HCT116 (cell line): ENCODE results near the gene RMDN2. TPM values are rescaled to one million over a fixed set of nuclear protein-coding genes. Genes with fewer than 3 reads are reported as not detected.

ENCODE experiments used
- ATAC-seq: fragments of 200-7000 bp; cut with Tn5 transposase; 2 replicates; pipeline ENCODE4 v1.9.1; 2020; ENCODE audit warnings: mild to moderate bottlenecking, moderate library complexity
- BruUV-seq: library from RNA; stranded (reverse); fragments of 400-500 nt; replicated peaks from 2 replicates; lab custom pipeline; 2021; lab: Mats Ljungman, UMichigan
- CTCF ChIA-PET: fragments of 300-600 bp; sonication (Branson Sonifier 250); formaldehyde crosslinking; loops from one replicate; lab custom pipeline; 2021; ENCODE audit warnings: antibody characterized with exemption; lab: Charles Lee
- POLR2A ChIA-PET: fragments of 300-600, 350-600 bp; sonication (Branson Sonifier 250); formaldehyde crosslinking; loops from one replicate; lab custom pipeline; 2021; ENCODE audit warnings: antibody characterized with exemption; lab: Charles Lee
- RAD21 ChIA-PET, 2 experiments: fragments of 300-600 bp; sonication (Branson Sonifier 250); formaldehyde crosslinking; loops; one replicate each; lab custom pipeline; 2023; ENCODE audit warnings: low total read pairs in 2 of 2; ENCODE audit not compliant: uncharacterized antibody in 2 of 2, unreplicated experiment in 2 of 2, low non-redundant PET in 1 of 2; lab: Charles Lee
- DNase-seq: peaks from one replicate; pipeline ENCODE4 v3.0.0-alpha.2; 2010; ENCODE audit warnings: low read depth, low spot score
- H2AFZ ChIP-seq: fragments of 200-600 bp; shearing (Covaris generic), sonication (generic); 2 replicates; pipeline ENCODE4 v1.6.1; 2017; ENCODE audit warnings: low read depth, mixed run types, mixed read lengths, antibody characterized with exemption, low read length; ENCODE audit not compliant: poor library complexity, severe bottlenecking
- H3K27ac ChIP-seq: 2 replicates; pipeline ENCODE4 v1.5.1; 2012; ENCODE audit warnings: low read depth, low read length
- H3K27me3 ChIP-seq: fragments of 200-600 bp; sonication (generic); 2 replicates; pipeline ENCODE4 v1.6.1; 2016; ENCODE audit warnings: mixed run types, low read length, mixed read lengths; ENCODE audit not compliant: insufficient read depth
- H3K36me3 ChIP-seq, 2 experiments: fragments of 200-500 bp in 1 of 2; fragments of 200-600 bp in 1 of 2; sonication (Bioruptor generic) in 1 of 2; sonication (generic) in 1 of 2; 2 replicates each; pipeline versions ENCODE4 v1.5.1 to v1.6.1; 2014 to 2016; ENCODE audit warnings: low read length in 2 of 2, inconsistent platforms in 1 of 2, mixed read lengths in 1 of 2, mixed run types in 1 of 2; ENCODE audit not compliant: insufficient read depth in 2 of 2, control insufficient read depth in 1 of 2
- H3K4me1 ChIP-seq, 2 experiments: fragments of 200-600 bp in 1 of 2; sonication (generic) in 1 of 2; 2 replicates each; pipeline versions ENCODE4 v1.5.1 to v1.6.1; 2012 to 2017; ENCODE audit warnings: low read length in 2 of 2, inconsistent platforms in 1 of 2, mild to moderate bottlenecking in 1 of 2, mixed read lengths in 1 of 2, mixed run types in 1 of 2, moderate library complexity in 1 of 2; ENCODE audit not compliant: insufficient read depth in 2 of 2, control insufficient read depth in 1 of 2
- H3K4me2 ChIP-seq: fragments of 200-600 bp; sonication (generic); 2 replicates; pipeline ENCODE4 v1.6.1; 2017; ENCODE audit warnings: mixed run types, low read length, mixed read lengths
- H3K4me3 ChIP-seq, 2 experiments: fragments of 200-600 bp in 1 of 2; sonication (generic) in 1 of 2; replicated peaks in 1 of 2; 2 replicates each; pipeline ENCODE4 v1.5.1; 2011 to 2016; ENCODE audit warnings: low read length in 2 of 2, control low read depth in 1 of 2, low read depth in 1 of 2, mild to moderate bottlenecking in 1 of 2, mixed read lengths in 1 of 2, mixed run types in 1 of 2
- H3K79me2 ChIP-seq: fragments of 200-600 bp; sonication (generic); 2 replicates; pipeline ENCODE4 v1.6.1; 2017; ENCODE audit warnings: mild to moderate bottlenecking, mixed run types, low read length, moderate library complexity, mixed read lengths; ENCODE audit not compliant: insufficient read depth
- H3K9ac ChIP-seq: fragments of 200-600 bp; sonication (generic); 2 replicates; pipeline ENCODE4 v1.6.1; 2016; ENCODE audit warnings: low read length, mixed read lengths
- H3K9me2 ChIP-seq: fragments of 200-600 bp; sonication (generic), shearing (Covaris generic); 2 replicates; pipeline ENCODE4 v1.6.1; 2017; ENCODE audit warnings: mixed run types, mild to moderate bottlenecking, moderate library complexity; ENCODE audit not compliant: insufficient read depth
- H3K9me3 ChIP-seq, 2 experiments: fragments of 200-500 bp in 1 of 2; fragments of 200-600 bp in 1 of 2; sonication (Bioruptor generic) in 1 of 2; sonication (generic) in 1 of 2; 2 replicates each; pipeline ENCODE4 v1.6.1; 2014 to 2017; ENCODE audit warnings: low read length in 2 of 2, mixed read lengths in 2 of 2, inconsistent platforms in 1 of 2, low read depth in 1 of 2, mild to moderate bottlenecking in 1 of 2, mixed run types in 1 of 2, moderate library complexity in 1 of 2; ENCODE audit not compliant: control insufficient read depth in 1 of 2, insufficient read depth in 1 of 2
- H4K20me1 ChIP-seq: fragments of 200-600 bp; sonication (generic), shearing (Covaris generic); 2 replicates; pipeline ENCODE4 v1.6.1; 2017; ENCODE audit warnings: mixed run types, mild to moderate bottlenecking, moderate library complexity; ENCODE audit not compliant: insufficient read depth
- CEBPB ChIP-seq: IDR thresholded peaks from 2 replicates; pipeline ENCODE4 v1.6.1; 2012; ENCODE audit warnings: low read depth
- EGR1 ChIP-seq: IDR thresholded peaks from 2 replicates; pipeline ENCODE4 v1.6.1; 2012; ENCODE audit warnings: low read depth
- ELF1 ChIP-seq: IDR thresholded peaks from 2 replicates; pipeline ENCODE4 v1.6.1; 2012; ENCODE audit warnings: low read depth, borderline replicate concordance
- EZH2 ChIP-seq: fragments of 200-600 bp; sonication (generic); IDR thresholded peaks from 2 replicates; pipeline ENCODE4 v1.6.1; 2017; ENCODE audit warnings: antibody characterized with exemption, mixed run types
- FOSL1 ChIP-seq: IDR thresholded peaks from 2 replicates; pipeline ENCODE4 v1.6.1; 2012; ENCODE audit warnings: low read depth
- JUND ChIP-seq: IDR thresholded peaks from 2 replicates; pipeline ENCODE4 v1.6.1; 2012
- MAX ChIP-seq: IDR thresholded peaks from 2 replicates; pipeline ENCODE4 v1.6.1; 2012
- POLR2AphosphoS5 ChIP-seq: IDR thresholded peaks from 2 replicates; pipeline ENCODE4 v1.6.1; 2011; ENCODE audit warnings: mild to moderate bottlenecking, low read depth, low read length, moderate library complexity
- RAD21 ChIP-seq: IDR thresholded peaks from 2 replicates; pipeline ENCODE4 v1.6.1; 2012; ENCODE audit warnings: low read depth, mild to moderate bottlenecking
- REST ChIP-seq: IDR thresholded peaks from 2 replicates; pipeline ENCODE4 v1.6.1; 2012; ENCODE audit warnings: low read depth
- SIN3A ChIP-seq: IDR thresholded peaks from 2 replicates; pipeline ENCODE4 v1.6.1; 2012; ENCODE audit warnings: low read depth
- SP1 ChIP-seq: IDR thresholded peaks from 2 replicates; pipeline ENCODE4 v1.6.1; 2012; ENCODE audit warnings: low read depth
- SRF ChIP-seq: IDR thresholded peaks from 2 replicates; pipeline ENCODE4 v1.6.1; 2012; ENCODE audit warnings: low read depth
- TCF7L2 ChIP-seq: IDR thresholded peaks from 2 replicates; pipeline ENCODE4 v1.7.0; 2011; ENCODE audit warnings: borderline replicate concordance, inconsistent platforms; ENCODE audit not compliant: insufficient read depth, insufficient read length; ENCODE audit errors: extremely low read depth
- YY1 ChIP-seq: IDR thresholded peaks from 2 replicates; pipeline ENCODE4 v1.6.1; 2011; ENCODE audit warnings: low read length, low read depth, moderate library complexity, mild to moderate bottlenecking; ENCODE audit not compliant: insufficient replicate concordance; ENCODE audit errors: extremely low read depth
- ZNF274 ChIP-seq: fragments of 200-500 bp; sonication (Bioruptor generic); IDR thresholded peaks from 2 replicates; pipeline ENCODE4 v1.6.1; 2014; ENCODE audit warnings: mild to moderate bottlenecking, low read depth, low read length, inconsistent platforms
- intact Hi-C: fragments of 100-400 bp; cut with micrococcal nuclease; formaldehyde crosslinking; loops from 2 replicates; pipeline ENCODE4 v1.10.0; 2022
- total RNA-seq: library from RNA; stranded (reverse); gene quantifications from one replicate; pipeline ENCODE4 v1.2.1, GENCODE V29; 2021; ENCODE audit not compliant: unreplicated experiment
- TF ChIP-seq, protein P1 (sequence below): IDR thresholded peaks from 2 replicates; pipeline ENCODE4 v1.6.1; 2012
- TF ChIP-seq, protein P2 (sequence below), 3 experiments: fragments of 200-600 bp in 1 of 3; sonication (generic) in 1 of 3; IDR thresholded peaks in 2 of 3; conservative IDR thresholded peaks in 1 of 3; 2 replicates each; pipeline ENCODE4 v1.5.1; 2012 to 2017; ENCODE audit warnings: low read depth in 2 of 3, low read length in 2 of 3, antibody characterized with exemption in 1 of 3, borderline replicate concordance in 1 of 3, control low read depth in 1 of 3, mild to moderate bottlenecking in 1 of 3, mixed read lengths in 1 of 3, mixed run types in 1 of 3, moderate library complexity in 1 of 3; ENCODE audit not compliant: insufficient read depth in 1 of 3

Gene RMDN2
- total RNA-seq, 1 experiment from 2014 or later, result 4.5 TPM

- Histone ChIP-seq H3K4me1 (no peaks in the 10 kb centered on the region), H3K9me2 (no peaks in the 10 kb centered on the region), H3K4me3 (no peak overlapping the region), H3K9ac (no peak overlapping the region), H4K20me1 (no peaks in the 10 kb centered on the region), H3K27ac (no peak overlapping the region), H3K36me3 (no peaks in the 10 kb centered on the region), H3K79me2 (no peaks in the 10 kb centered on the region), H3K27me3 (no peaks in the 10 kb centered on the region), H2AFZ (no peak overlapping the region), H3K4me2 (no peak overlapping the region), H3K9me3 (no peaks in the 10 kb centered on the region)
- ChIA-PET POLR2A (no interaction called here), CTCF (no interaction called here), RAD21 (no interaction called here)
- intact Hi-C loops, result no loop called here
- ATAC-seq (no peak), DNase-seq (no peak)
- TF ChIP-seq JUND (no peak), MAX (no peak), EGR1 (no peak), POLR2AphosphoS5 (no peak), ELF1 (no peak), REST (no peak), ZNF274 (no peak), TCF7L2 (no peak), SRF (no peak), YY1 (no peak), CEBPB (no peak), SIN3A (no peak), SP1 (no peak), RAD21 (no peak), EZH2 (no peak), FOSL1 (no peak)
- TF ChIP-seq, protein P1, sequence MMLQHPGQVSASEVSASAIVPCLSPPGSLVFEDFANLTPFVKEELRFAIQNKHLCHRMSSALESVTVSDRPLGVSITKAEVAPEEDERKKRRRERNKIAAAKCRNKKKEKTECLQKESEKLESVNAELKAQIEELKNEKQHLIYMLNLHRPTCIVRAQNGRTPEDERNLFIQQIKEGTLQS, result no peak
- TF ChIP-seq, protein P2, sequence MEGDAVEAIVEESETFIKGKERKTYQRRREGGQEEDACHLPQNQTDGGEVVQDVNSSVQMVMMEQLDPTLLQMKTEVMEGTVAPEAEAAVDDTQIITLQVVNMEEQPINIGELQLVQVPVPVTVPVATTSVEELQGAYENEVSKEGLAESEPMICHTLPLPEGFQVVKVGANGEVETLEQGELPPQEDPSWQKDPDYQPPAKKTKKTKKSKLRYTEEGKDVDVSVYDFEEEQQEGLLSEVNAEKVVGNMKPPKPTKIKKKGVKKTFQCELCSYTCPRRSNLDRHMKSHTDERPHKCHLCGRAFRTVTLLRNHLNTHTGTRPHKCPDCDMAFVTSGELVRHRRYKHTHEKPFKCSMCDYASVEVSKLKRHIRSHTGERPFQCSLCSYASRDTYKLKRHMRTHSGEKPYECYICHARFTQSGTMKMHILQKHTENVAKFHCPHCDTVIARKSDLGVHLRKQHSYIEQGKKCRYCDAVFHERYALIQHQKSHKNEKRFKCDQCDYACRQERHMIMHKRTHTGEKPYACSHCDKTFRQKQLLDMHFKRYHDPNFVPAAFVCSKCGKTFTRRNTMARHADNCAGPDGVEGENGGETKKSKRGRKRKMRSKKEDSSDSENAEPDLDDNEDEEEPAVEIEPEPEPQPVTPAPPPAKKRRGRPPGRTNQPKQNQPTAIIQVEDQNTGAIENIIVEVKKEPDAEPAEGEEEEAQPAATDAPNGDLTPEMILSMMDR (IDR thresholded peaks at IDR 0.05 in 2 of 3, conservative IDR thresholded peaks at IDR 0.05 in 1 of 3; ENCODE audit: borderline replicate concordance in 1 of 3, insufficient read depth in 1 of 3, low read depth in 2 of 3, low read length in 2 of 3), result no peak
- no TSS peak for BruUV-seq
Measured at GRCh38 chr2:38026846-38027245, 101.8 kb downstream of the RMDN2 start.
